IgD-negative memory B cell (primary cell): ENCODE results near the gene CYP46A1. TPM values are rescaled to one million over a fixed set of nuclear protein-coding genes. Genes with fewer than 3 reads are reported as not detected.

Experiments used
- H3K27ac Mint-ChIP-seq, 3 donors: one replicate each; pipeline ENCODE4 v1.8.0; 2020 to 2022; ENCODE audit warnings: mild to moderate bottlenecking in 3 of 3, mixed read lengths in 3 of 3, moderate library complexity in 1 of 3
- H3K27me3 Mint-ChIP-seq: one replicate; pipeline ENCODE4 v1.8.0; 2021; ENCODE audit warnings: mixed read lengths
- H3K36me3 Mint-ChIP-seq: one replicate; pipeline ENCODE4 v1.8.0; 2020; ENCODE audit warnings: mild to moderate bottlenecking, mixed read lengths
- H3K4me1 Mint-ChIP-seq, 3 donors: one replicate each; pipeline ENCODE4 v1.8.0; 2020 to 2022; ENCODE audit warnings: mixed read lengths in 3 of 3, mild to moderate bottlenecking in 1 of 3
- H3K4me3 Mint-ChIP-seq, 4 donors: one replicate each; pipeline ENCODE4 v1.8.0; 2020 to 2022; ENCODE audit warnings: mild to moderate bottlenecking in 4 of 4, mixed read lengths in 4 of 4, moderate library complexity in 3 of 4
- H3K9me3 Mint-ChIP-seq, 3 donors: one replicate each; pipeline ENCODE4 v1.8.0; 2020 to 2021; ENCODE audit warnings: mixed read lengths in 3 of 3, mild to moderate bottlenecking in 1 of 3
- polyA plus RNA-seq: library from polyadenylated mRNA; unstranded; fragments of 300-500 nt; fragmentation: Illumina TruSeq; gene quantifications from one replicate; pipeline ENCODE4 v1.2.3, GENCODE V29; 2021

Gene CYP46A1
- polyA plus RNA-seq, 1 donor from 2014 or later = not detected

GRCh38 chr14:99674776-99675381, 9.2 kb upstream of the CYP46A1 start:
- H3K4me3 Mint-ChIP-seq = no peak overlapping the region
- H3K27me3 Mint-ChIP-seq = peaks cover 5% of the 10 kb centered on the region
- peaks cover 3 to 10% (median 8%) of the 10 kb centered on the region in 3 donors for H3K9me3 Mint-ChIP-seq
- H3K4me1 Mint-ChIP-seq = peaks cover 0 to 5% (median 4%) of the 10 kb centered on the region in 3 donors
- H3K36me3 Mint-ChIP-seq = no peaks in the 10 kb centered on the region
- no peak overlapping the region for H3K27ac Mint-ChIP-seq

- H3K4me3 Mint-ChIP-seq = peak overlapping the region in 1 of 4 donors; percentile 17
- peaks cover 5% of the 10 kb centered on the region for H3K27me3 Mint-ChIP-seq
- peaks cover 0 to 4% (median 4%) of the 10 kb centered on the region in 3 donors for H3K4me1 Mint-ChIP-seq
- H3K36me3 Mint-ChIP-seq = no peaks in the 10 kb centered on the region
- peaks cover 3 to 10% (median 8%) of the 10 kb centered on the region in 3 donors for H3K9me3 Mint-ChIP-seq
- H3K27ac Mint-ChIP-seq = no peak overlapping the region
Measured at GRCh38 chr14:99675382-99675835, 8.7 kb upstream of the CYP46A1 start.

DNA sequence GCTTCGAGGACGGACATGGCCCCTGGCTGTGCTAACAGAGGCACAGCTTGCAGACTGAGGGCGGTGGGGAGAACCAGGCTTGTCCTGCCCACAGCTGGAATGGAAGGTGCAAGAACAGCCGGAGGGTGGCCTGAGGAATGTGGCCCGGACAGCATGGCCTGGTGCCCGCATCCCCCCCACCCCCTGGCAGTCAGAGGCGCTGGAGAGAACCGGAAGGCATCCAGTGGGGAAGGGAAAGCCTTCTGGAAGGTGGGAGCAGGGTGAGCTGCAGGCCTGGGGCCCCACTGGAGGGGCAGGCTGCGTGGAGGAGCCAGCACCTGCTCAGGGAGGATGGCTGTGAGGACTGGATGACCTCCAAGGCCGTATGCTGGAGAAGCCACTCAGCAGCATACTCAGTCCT, 8.1 kb upstream of the CYP46A1 start:
- H3K4me3 Mint-ChIP-seq = no peak overlapping the region
- peaks cover 3 to 10% (median 8%) of the 10 kb centered on the region in 3 donors for H3K9me3 Mint-ChIP-seq
- no peaks in the 10 kb centered on the region for H3K36me3 Mint-ChIP-seq
- peaks cover 0 to 4% (median 4%) of the 10 kb centered on the region in 3 donors for H3K4me1 Mint-ChIP-seq
- H3K27me3 Mint-ChIP-seq = peaks cover 5% of the 10 kb centered on the region
- H3K27ac Mint-ChIP-seq = no peak overlapping the region

GRCh38 chr14:99676657-99677056, 7.4 kb upstream of the CYP46A1 start:
- Mint-ChIP-seq H3K4me1 (peaks cover 0 to 4% (median 4%) of the 10 kb centered on the region in 3 donors), H3K27ac (no peak overlapping the region), H3K36me3 (no peaks in the 10 kb centered on the region), H3K9me3 (peaks cover 3 to 10% (median 8%) of the 10 kb centered on the region in 3 donors), H3K27me3 (peaks cover 5% of the 10 kb centered on the region), H3K4me3 (no peak overlapping the region)

GRCh38 chr14:99677231-99678140, 6.6 kb upstream of the CYP46A1 start:
- H3K27me3 Mint-ChIP-seq = peaks cover 1% of the 10 kb centered on the region
- no peak overlapping the region for H3K4me3 Mint-ChIP-seq
- H3K9me3 Mint-ChIP-seq = peaks cover 2 to 10% (median 8%) of the 10 kb centered on the region in 3 donors
- H3K4me1 Mint-ChIP-seq = peaks cover 1 to 2% (median 2%) of the 10 kb centered on the region in 3 donors
- H3K36me3 Mint-ChIP-seq = no peaks in the 10 kb centered on the region
- no peak overlapping the region for H3K27ac Mint-ChIP-seq

DNA sequence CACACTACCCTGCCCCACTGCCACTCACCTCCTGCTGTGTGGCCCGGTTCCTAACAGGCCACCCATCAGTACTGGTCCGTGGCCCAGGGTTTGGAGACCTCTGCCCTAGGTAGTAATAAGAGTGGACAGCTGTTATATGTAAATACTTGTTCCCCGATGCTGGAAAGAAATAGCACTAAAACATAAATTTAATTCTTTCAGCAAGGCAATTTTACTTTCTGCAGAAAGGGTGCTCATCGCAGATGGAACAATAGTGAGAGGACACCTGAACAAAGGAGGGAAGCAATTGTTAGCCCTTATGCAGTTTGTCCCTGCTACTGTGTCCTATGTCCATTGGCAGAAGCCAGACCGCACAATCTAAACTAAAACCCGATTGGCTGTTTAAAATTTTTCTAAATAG, 5.9 kb upstream of the CYP46A1 start:
- H3K36me3 Mint-ChIP-seq = no peaks in the 10 kb centered on the region
- H3K4me1 Mint-ChIP-seq = peaks cover 3 to 4% (median 4%) of the 10 kb centered on the region in 3 donors
- peaks cover 1% of the 10 kb centered on the region for H3K27me3 Mint-ChIP-seq
- H3K27ac Mint-ChIP-seq = peak overlapping the region in 1 of 3 donors; percentile 80
- no peak overlapping the region for H3K4me3 Mint-ChIP-seq
- H3K9me3 Mint-ChIP-seq = peaks cover 0 to 10% (median 8%) of the 10 kb centered on the region in 3 donors

- Mint-ChIP-seq H3K27ac (no peak overlapping the region), H3K9me3 (peaks cover 0 to 10% (median 9%) of the 10 kb centered on the region in 3 donors), H3K4me1 (peaks cover 3 to 4% (median 4%) of the 10 kb centered on the region in 3 donors), H3K4me3 (peak overlapping the region in 1 of 4 donors; percentile 26), H3K27me3 (peaks cover 1% of the 10 kb centered on the region), H3K36me3 (no peaks in the 10 kb centered on the region)
Measured at GRCh38 chr14:99679111-99679510, 5.0 kb upstream of the CYP46A1 start.

GRCh38 chr14:99679543-99679942, 4.6 kb upstream of the CYP46A1 start:
- Mint-ChIP-seq H3K36me3 (no peaks in the 10 kb centered on the region), H3K4me3 (peak overlapping the region in 1 of 4 donors; percentile 26), H3K9me3 (peaks cover 0 to 10% (median 9%) of the 10 kb centered on the region in 3 donors), H3K4me1 (peaks cover 3 to 4% (median 4%) of the 10 kb centered on the region in 3 donors), H3K27me3 (peaks cover 1% of the 10 kb centered on the region), H3K27ac (peak overlapping the region in 1 of 3 donors; percentile 82)

DNA sequence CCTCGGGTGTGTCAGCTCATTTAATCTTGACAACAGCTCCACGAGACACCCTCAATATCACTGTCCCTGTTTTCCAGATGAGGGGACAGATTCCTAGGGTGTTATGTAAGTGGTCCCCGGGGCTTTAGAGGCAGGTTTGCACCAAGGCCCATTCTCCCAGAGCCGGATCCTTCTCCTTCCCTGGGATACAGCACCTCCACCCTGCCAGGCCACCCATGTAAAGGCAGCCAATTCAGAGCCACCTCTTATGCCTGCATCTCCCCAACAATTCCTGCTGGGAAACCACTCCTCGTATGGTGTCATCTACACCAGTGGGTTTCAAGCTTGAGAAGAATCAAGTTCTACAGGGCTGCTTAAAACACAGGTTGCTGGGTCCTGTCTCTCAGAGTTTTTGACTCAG, 4.1 kb upstream of the CYP46A1 start:
- Mint-ChIP-seq H3K27me3 (peaks cover 1% of the 10 kb centered on the region), H3K4me3 (peak overlapping the region in 1 of 4 donors; percentile 26), H3K4me1 (peaks cover 3 to 4% (median 4%) of the 10 kb centered on the region in 3 donors), H3K36me3 (no peaks in the 10 kb centered on the region), H3K9me3 (peaks cover 0 to 10% (median 9%) of the 10 kb centered on the region in 3 donors), H3K27ac (peak overlapping the region in 1 of 3 donors; percentile 82)

DNA sequence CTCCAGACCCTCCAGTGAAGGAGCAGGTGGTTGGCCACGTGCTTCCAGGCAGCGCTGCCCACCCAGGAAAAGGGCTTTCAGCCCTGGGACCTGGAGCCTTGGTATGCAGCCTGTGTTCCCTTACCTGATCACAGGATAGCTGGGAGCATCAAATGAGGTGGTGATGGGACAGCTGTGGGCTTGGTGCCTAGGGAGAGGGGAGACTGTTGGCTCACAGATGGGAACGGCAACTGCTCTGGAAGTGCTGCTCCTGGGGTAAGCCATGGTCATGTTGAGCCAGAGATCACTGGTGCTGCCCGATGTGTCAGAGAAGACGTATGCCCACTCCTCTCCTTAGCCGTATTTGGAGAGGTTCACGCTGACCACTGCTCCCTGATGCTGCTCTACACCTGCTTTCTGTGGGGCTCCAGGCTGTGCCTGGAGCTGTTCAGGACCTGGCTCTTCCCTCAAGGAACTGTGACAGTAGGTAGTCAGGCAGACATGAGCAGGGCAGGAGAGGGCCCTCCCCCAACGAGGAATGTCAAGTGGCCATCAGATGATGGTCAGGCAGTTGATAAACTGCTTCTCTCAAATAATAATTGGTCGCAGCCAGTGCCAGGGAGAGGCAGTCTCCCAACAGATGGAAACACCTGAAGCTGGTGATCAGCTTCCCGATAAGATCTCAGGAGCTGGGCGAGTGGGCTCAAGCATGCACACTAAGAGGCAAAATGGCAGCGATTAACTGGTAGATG, 2.8 kb upstream of the CYP46A1 start:
- Mint-ChIP-seq H3K4me3 (peak overlapping the region in 3 of 4 donors; percentile 63 to 70 (median 67)), H3K36me3 (no peaks in the 10 kb centered on the region), H3K27ac (peak overlapping the region in 1 of 3 donors; percentile 82), H3K4me1 (peaks cover 3 to 10% (median 4%) of the 10 kb centered on the region in 3 donors), H3K9me3 (peaks cover 0 to 10% (median 9%) of the 10 kb centered on the region in 3 donors), H3K27me3 (peaks cover 1% of the 10 kb centered on the region)

DNA sequence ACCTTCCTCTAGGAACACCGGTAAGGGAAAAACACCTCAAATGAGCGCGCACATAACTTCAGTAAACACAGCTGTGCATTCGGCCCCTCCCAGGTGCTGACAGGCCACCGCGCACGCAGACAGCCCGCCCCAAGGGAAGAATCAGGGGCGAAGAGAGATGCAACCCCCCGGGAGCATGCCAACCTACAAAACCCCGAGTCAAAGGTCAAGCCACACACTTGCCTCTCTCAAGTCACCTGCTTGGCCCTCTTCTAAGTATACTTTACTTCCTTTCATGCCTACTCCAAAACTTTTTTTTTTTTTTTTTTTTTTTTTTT, 2.3 kb upstream of the CYP46A1 start:
- Mint-ChIP-seq H3K4me3 (peak overlapping the region in 2 of 4 donors; percentile 63 to 70), H3K36me3 (no peaks in the 10 kb centered on the region), H3K4me1 (peaks cover 3 to 15% (median 4%) of the 10 kb centered on the region in 3 donors), H3K27ac (no peak overlapping the region), H3K27me3 (peaks cover 4% of the 10 kb centered on the region), H3K9me3 (peaks cover 0 to 10% (median 9%) of the 10 kb centered on the region in 3 donors)

- H3K27ac Mint-ChIP-seq = peak overlapping the region; percentile 59 to 73 (median 63)
- H3K36me3 Mint-ChIP-seq = no peaks in the 10 kb centered on the region
- peak overlapping the region; percentile 81 to 98 (median 94) for H3K4me3 Mint-ChIP-seq
- peaks cover 0 to 9% (median 4%) of the 10 kb centered on the region in 3 donors for H3K9me3 Mint-ChIP-seq
- peaks cover 4 to 16% (median 5%) of the 10 kb centered on the region in 3 donors for H3K4me1 Mint-ChIP-seq
- H3K27me3 Mint-ChIP-seq = peaks cover 10% of the 10 kb centered on the region
Measured at GRCh38 chr14:99682809-99683618, 1.1 kb upstream of the CYP46A1 start.

DNA sequence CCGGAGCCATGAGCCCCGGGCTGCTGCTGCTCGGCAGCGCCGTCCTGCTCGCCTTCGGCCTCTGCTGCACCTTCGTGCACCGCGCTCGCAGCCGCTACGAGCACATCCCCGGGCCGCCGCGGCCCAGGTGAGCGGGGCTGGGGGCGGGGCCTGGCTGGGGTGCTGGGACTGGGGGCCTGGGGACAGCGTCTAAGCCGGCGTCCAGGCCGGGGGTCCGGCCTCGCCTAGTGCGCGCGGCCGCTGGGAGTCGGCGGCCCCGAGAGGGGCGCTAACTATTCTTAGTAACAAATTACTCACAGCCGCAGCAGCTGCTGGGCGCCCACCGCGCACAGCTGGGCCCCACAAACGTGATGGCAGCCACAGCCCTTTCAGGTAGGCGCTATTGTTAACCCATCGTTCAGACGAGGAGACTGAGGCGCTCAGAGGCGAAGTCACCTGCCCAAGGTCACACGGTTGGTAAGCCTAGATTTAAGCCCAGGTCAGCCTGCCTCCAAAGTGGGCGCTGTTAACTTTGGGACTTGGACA, 374 bp downstream of the CYP46A1 start:
- H3K27me3 Mint-ChIP-seq = peaks cover 14% of the 10 kb centered on the region
- H3K4me3 Mint-ChIP-seq = peak overlapping the region in 1 of 4 donors; percentile 32
- H3K4me1 Mint-ChIP-seq = peaks cover 4 to 16% (median 8%) of the 10 kb centered on the region in 3 donors
- peaks cover 1% of the 10 kb centered on the region for H3K36me3 Mint-ChIP-seq
- H3K9me3 Mint-ChIP-seq = peaks cover 0 to 1% (median 0%) of the 10 kb centered on the region in 3 donors
- no peak overlapping the region for H3K27ac Mint-ChIP-seq
